Prostate gland (tissue), 2 donors: Measurements from ENCODE around the gene RSRC1. TPM values are rescaled to one million over a fixed set of nuclear protein-coding genes. Genes with fewer than 3 reads are reported as not detected.

ENCODE experiments used
- DNase-seq: peaks from one replicate; pipeline ENCODE4 v3.0.0-alpha.2; 2019; ENCODE audit warnings: low spot score
- H3K27ac ChIP-seq, 2 donors: fragments of 200-600 bp; sonication (generic); 2 replicates each; pipeline ENCODE4 v1.5.1; 2017 to 2019
- H3K27me3 ChIP-seq: fragments of 200-600 bp; sonication (generic); replicated peaks from 2 replicates; pipeline ENCODE4 v1.5.1; 2019; ENCODE audit not compliant: insufficient read depth
- H3K36me3 ChIP-seq, 2 donors: fragments of 200-600 bp; sonication (generic); 1 replicate in 1 of 2; 2 replicates in 1 of 2; pipeline versions ENCODE4 v1.5.1 to v1.8.1; 2017 to 2019
- H3K4me1 ChIP-seq: fragments of 200-600 bp; sonication (generic); replicated peaks from 2 replicates; pipeline ENCODE4 v1.5.1; 2019
- H3K4me3 ChIP-seq, 2 donors: fragments of 200-600 bp; sonication (generic); 2 replicates each; pipeline ENCODE4 v1.5.1; 2017 to 2019
- H3K9me3 ChIP-seq: fragments of 200-600 bp; sonication (generic); 2 replicates; pipeline ENCODE4 v1.5.1; 2017
- CTCF ChIP-seq, 4 experiments: fragments of 200-600 bp in 2 of 4; fragments of 450-650 bp in 2 of 4; sonication (generic) in 2 of 4; IDR thresholded peaks; 1 replicate in 3 of 4; 2 replicates in 1 of 4; pipeline ENCODE4 v1.5.1; 2016 to 2019; ENCODE audit warnings: antibody characterized with exemption in 4 of 4, mild to moderate bottlenecking in 2 of 4, moderate library complexity in 2 of 4
- POLR2A ChIP-seq: fragments of 450-650 bp; IDR thresholded peaks from one replicate; pipeline ENCODE4 v1.6.1; 2016; ENCODE audit warnings: antibody characterized with exemption, mild to moderate bottlenecking
- POLR2AphosphoS5 ChIP-seq: sonication (generic); formaldehyde crosslinking; IDR thresholded peaks from one replicate; pipeline ENCODE4 v1.6.1; 2017; ENCODE audit warnings: antibody characterized with exemption
- WGBS: methylation state at CpG from one replicate; pipeline ENCODE4 v1.1.5; 2018; 5-methylcytosine and 5-hydroxymethylcytosine counted together
- intact Hi-C: fragments of 100-400 bp; cut with DNase I; formaldehyde crosslinking; loops from one replicate; pipeline ENCODE4 v1.14.2; 2022
- total RNA-seq, 2 donors: library from RNA; depleted of rRNA; stranded (reverse); fragments of >200 nt; gene quantifications; one replicate each; pipeline ENCODE4 v1.1.0, GENCODE V29; 2016

RSRC1 gene
- total RNA-seq, 2 donors from 2014 or later, result 36.5 to 50.7 TPM

GRCh38 chr3:158354713-158355112, 244.8 kb downstream of the RSRC1 start:
- intact Hi-C loops, result no loop called here
- WGBS, result 95% methylated on average over 2 of the region's 2 CpGs
- no peak for TF ChIP-seq CTCF (IDR thresholded peaks at IDR 0.05)
- no peak for TF ChIP-seq POLR2AphosphoS5
- no peak for TF ChIP-seq POLR2A

GRCh38 chr3:158355623-158356588, 246.0 kb downstream of the RSRC1 start:
- Histone ChIP-seq H3K4me1 (no peaks in the 10 kb centered on the region), H3K27ac (no peak overlapping the region), H3K9me3 (no peaks in the 10 kb centered on the region), H3K27me3 (no peaks in the 10 kb centered on the region), H3K36me3 (no peaks in the 10 kb centered on the region), H3K4me3 (no peak overlapping the region)
- 95% methylated on average over 4 of the region's 4 CpGs for WGBS
- DNase-seq, result no peak
- intact Hi-C loops, result no loop called here
- no peak for TF ChIP-seq POLR2AphosphoS5
- no peak for TF ChIP-seq POLR2A
- TF ChIP-seq CTCF (IDR thresholded peaks at IDR 0.05), result no peak

More at GRCh38 chr3:158354713-158355112, 244.8 kb downstream of the RSRC1 start:
- Histone ChIP-seq H3K9me3 (no peaks in the 10 kb centered on the region), H3K27me3 (no peaks in the 10 kb centered on the region), H3K36me3 (no peaks in the 10 kb centered on the region), H3K4me3 (no peak overlapping the region), H3K27ac (no peak overlapping the region), H3K4me1 (no peaks in the 10 kb centered on the region)
- no peak for DNase-seq

- H3K9me3 ChIP-seq, result no peaks in the 10 kb centered on the region
- H3K4me3 ChIP-seq, result no peak overlapping the region
- H3K36me3 ChIP-seq, result no peaks in the 10 kb centered on the region
- H3K4me1 ChIP-seq, result no peaks in the 10 kb centered on the region
- no peak for DNase-seq
- no peaks in the 10 kb centered on the region for H3K27me3 ChIP-seq
- intact Hi-C loops, result no loop called here
- 94% methylated on average over 6 of the region's 6 CpGs for WGBS
- TF ChIP-seq POLR2A, result no peak
- TF ChIP-seq POLR2AphosphoS5, result no peak
- no peak for TF ChIP-seq CTCF (IDR thresholded peaks at IDR 0.05)
- no peak overlapping the region for H3K27ac ChIP-seq
These were observed 249.4 kb downstream of the RSRC1 start for GRCh38 chr3:158359339-158359738.

- Histone ChIP-seq H3K27ac (no peak overlapping the region), H3K4me3 (no peak overlapping the region), H3K4me1 (no peaks in the 10 kb centered on the region), H3K9me3 (no peaks in the 10 kb centered on the region), H3K36me3 (no peaks in the 10 kb centered on the region), H3K27me3 (no peaks in the 10 kb centered on the region)
- 98% methylated on average over 10 of the region's 11 CpGs for WGBS
- no peak for DNase-seq
- no peak for TF ChIP-seq POLR2A
- TF ChIP-seq POLR2AphosphoS5, result no peak
- no peak for TF ChIP-seq CTCF (IDR thresholded peaks at IDR 0.05)
- intact Hi-C loops, result no loop called here
These were observed 251.0 kb downstream of the RSRC1 start for GRCh38 chr3:158360756-158361448.
